ENCODE results near the gene TNFRSF8. TPM values are rescaled to one million over a fixed set of nuclear protein-coding genes. Genes with fewer than 3 reads are reported as not detected.

Gene TNFRSF8
- total and polyA plus RNA-seq, 2 donors (not counting 1 experiment from before 2014, with no cell fraction given): 0.36 to 0.57 TPM

DNA sequence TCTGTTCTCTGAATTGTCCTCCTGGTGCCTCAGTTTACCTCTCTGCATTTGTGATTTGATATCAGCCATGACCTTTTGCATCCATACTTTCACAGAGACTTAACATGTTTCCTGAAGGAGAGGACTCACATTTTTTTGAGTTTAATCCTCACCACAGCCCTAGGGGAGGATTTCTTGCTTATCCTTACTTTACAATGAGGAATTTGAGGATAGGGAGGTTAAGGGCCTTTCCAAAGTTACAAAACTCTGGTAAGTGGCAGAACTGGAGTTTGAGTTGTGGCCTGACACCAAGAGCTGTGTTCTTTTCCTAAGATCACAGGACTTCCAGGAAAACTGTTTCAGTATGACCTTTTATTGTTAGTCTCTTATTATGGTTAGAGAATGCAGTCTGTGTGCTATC lies 34.2 kb downstream of the TNFRSF8 start:
- intact Hi-C loops (cut with micrococcal nuclease): no loop called here

DNA sequence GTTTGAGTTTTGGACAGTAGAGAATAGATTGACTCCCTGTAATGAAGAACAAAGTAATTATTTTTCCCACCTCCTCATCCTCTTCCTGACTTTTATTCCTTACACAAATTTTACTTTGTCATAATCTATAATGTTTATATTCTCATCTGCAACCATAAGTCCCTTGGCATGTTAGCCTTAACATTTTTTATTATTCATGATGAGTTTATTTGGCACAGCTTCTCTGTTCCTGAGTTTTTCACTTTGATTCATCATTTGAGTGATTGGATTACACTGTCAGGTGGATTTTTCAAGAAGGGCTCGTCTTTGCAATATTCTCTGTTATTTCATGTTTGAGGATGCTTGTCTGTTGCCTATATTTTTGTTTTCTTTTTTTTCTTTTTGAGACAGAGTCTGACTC lies 35.7 kb downstream of the TNFRSF8 start:
- Histone ChIP-seq H3K9ac (ENCODE audit: low read length) (no peak overlapping the region), H3K9me3 (ENCODE audit: control extremely low read depth in 1 of 3, control insufficient read depth in 2 of 3, insufficient read depth in 1 of 3, low read length in 2 of 3) (peaks cover 2 to 3% (median 3%) of the 10 kb centered on the region in 3 donors), H3K79me2 (ENCODE audit: control insufficient read depth, insufficient read depth, low read length) (no peaks in the 10 kb centered on the region), H4K20me1 (ENCODE audit: control insufficient read depth, insufficient read depth, low read length, poor library complexity, severe bottlenecking) (no peaks in the 10 kb centered on the region), H3K36me3 (replicated peaks in 1 of 2; ENCODE audit: control extremely low read depth in 1 of 2, control insufficient read depth in 1 of 2, extremely low read depth in 1 of 2, insufficient read depth in 2 of 2, low read length in 1 of 2) (no peaks in the 10 kb centered on the region), H3K4me3 (ENCODE audit: control extremely low read depth in 1 of 5, extremely low read depth in 1 of 5, insufficient read depth in 1 of 5, low read depth in 2 of 5, low read length in 4 of 5) (no peak overlapping the region), H3K27ac (ENCODE audit: low read length in 2 of 2) (no peak overlapping the region), H3K27me3 (replicated peaks in 1 of 4; ENCODE audit: control extremely low read depth in 1 of 4, control insufficient read depth in 3 of 4, insufficient read depth in 4 of 4, low read length in 3 of 4) (no peaks in the 10 kb centered on the region), H2AFZ (ENCODE audit: insufficient read depth, low read depth, low read length, poor library complexity, severe bottlenecking) (no peak overlapping the region), H3K4me2 (replicated peaks; ENCODE audit: low read depth, low read length, poor library complexity, severe bottlenecking) (no peak overlapping the region), H3K4me1 (ENCODE audit: control insufficient read depth in 2 of 2, insufficient read depth in 2 of 2, low read length in 2 of 2) (no peaks in the 10 kb centered on the region)
- H3K27ac Mint-ChIP-seq: no peak overlapping the region
- WGBS (ENCODE audit: insufficient coverage): no CpG with 5 or more reads among the region's 1 CpG
- H3K9me3 Mint-ChIP-seq (ENCODE audit: insufficient read depth): no peaks in the 10 kb centered on the region
- no peaks in the 10 kb centered on the region for H3K4me1 Mint-ChIP-seq
- intact Hi-C loops (cut with micrococcal nuclease): no loop called here
- CTCF ChIA-PET: no interaction called here
- POLR2A ChIA-PET: no interaction called here
- H3K4me3 Mint-ChIP-seq: no peak overlapping the region
- no peak for TF ChIP-seq EZH2 (IDR thresholded peaks at IDR 0.05; ENCODE audit: borderline replicate concordance, insufficient read depth, low read depth, low read length, poor library complexity, severe bottlenecking)
- no peak for TF ChIP-seq CTCF (IDR thresholded peaks at IDR 0.05)
- ATAC-seq (ENCODE audit: low read depth): no peak
- no peaks in the 10 kb centered on the region for H3K27me3 Mint-ChIP-seq
- DNase-seq: no peak

More for the DNA sequence above, 34.2 kb downstream of the TNFRSF8 start:
- Mint-ChIP-seq H3K27me3 (no peaks in the 10 kb centered on the region), H3K27ac (no peak overlapping the region), H3K9me3 (ENCODE audit: insufficient read depth) (no peaks in the 10 kb centered on the region), H3K4me1 (no peaks in the 10 kb centered on the region), H3K4me3 (no peak overlapping the region)
- H3K4me1 ChIP-seq (ENCODE audit: control insufficient read depth in 2 of 2, insufficient read depth in 2 of 2, low read length in 2 of 2): no peaks in the 10 kb centered on the region
- H3K4me3 ChIP-seq (ENCODE audit: control extremely low read depth in 1 of 5, extremely low read depth in 1 of 5, insufficient read depth in 1 of 5, low read depth in 2 of 5, low read length in 4 of 5): no peak overlapping the region
- ChIA-PET POLR2A (interaction anchor here (0.6 kb wide), 1 partner anchor 61 kb away, joined by 3 read pairs; no protein-coding TSS in a partner anchor), CTCF (no interaction called here)
- no peak overlapping the region for H3K4me2 ChIP-seq (replicated peaks; ENCODE audit: low read depth, low read length, poor library complexity, severe bottlenecking)
- H3K27ac ChIP-seq (ENCODE audit: low read length in 2 of 2): no peak overlapping the region
- no peaks in the 10 kb centered on the region for H3K36me3 ChIP-seq (replicated peaks in 1 of 2; ENCODE audit: control extremely low read depth in 1 of 2, control insufficient read depth in 1 of 2, extremely low read depth in 1 of 2, insufficient read depth in 2 of 2, low read length in 1 of 2)
- H3K27me3 ChIP-seq (replicated peaks in 1 of 4; ENCODE audit: control extremely low read depth in 1 of 4, control insufficient read depth in 3 of 4, insufficient read depth in 4 of 4, low read length in 3 of 4): no peaks in the 10 kb centered on the region
- no peak overlapping the region for H3K9ac ChIP-seq (ENCODE audit: low read length)
- DNase-seq (no peak), ATAC-seq (ENCODE audit: low read depth) (no peak)
- no peak overlapping the region for H2AFZ ChIP-seq (ENCODE audit: insufficient read depth, low read depth, low read length, poor library complexity, severe bottlenecking)
- H3K79me2 ChIP-seq (ENCODE audit: control insufficient read depth, insufficient read depth, low read length): no peaks in the 10 kb centered on the region
- TF ChIP-seq CTCF (IDR thresholded peaks at IDR 0.05) (no peak), EZH2 (IDR thresholded peaks at IDR 0.05; ENCODE audit: borderline replicate concordance, insufficient read depth, low read depth, low read length, poor library complexity, severe bottlenecking) (no peak)
- peaks cover 2 to 3% (median 3%) of the 10 kb centered on the region in 3 donors for H3K9me3 ChIP-seq (ENCODE audit: control extremely low read depth in 1 of 3, control insufficient read depth in 2 of 3, insufficient read depth in 1 of 3, low read length in 2 of 3)
- H4K20me1 ChIP-seq (ENCODE audit: control insufficient read depth, insufficient read depth, low read length, poor library complexity, severe bottlenecking): no peaks in the 10 kb centered on the region
